Esophagus squamous epithelium (tissue), 5 donors: ENCODE measurements around the gene RFX8. TPM values are rescaled to one million over a fixed set of nuclear protein-coding genes. Genes with fewer than 3 reads are reported as not detected.

Experiments used
- DNase-seq: peaks from one replicate; lab custom pipeline; 2025; lab: John Stamatoyannopoulos, UW
- H3K27ac ChIP-seq, 4 donors: fragments of 200-600 bp; sonication (generic); one replicate each; pipeline ENCODE4 v1.5.1; 2016 to 2019; ENCODE audit warnings: mild to moderate bottlenecking in 1 of 4
- H3K27me3 ChIP-seq, 4 donors: fragments of 200-600 bp; sonication (generic); 1 replicate in 3 of 4; 2 replicates in 1 of 4; pipeline versions ENCODE4 v1.5.1 to v1.6.0; 2017 to 2021; ENCODE audit warnings: antibody characterized with exemption in 1 of 4
- H3K36me3 ChIP-seq, 3 donors: fragments of 200-600 bp; sonication (generic); one replicate each; pipeline ENCODE4 v1.5.1; 2016 to 2019
- H3K4me1 ChIP-seq, 3 donors: fragments of 200-600 bp; sonication (generic); one replicate each; pipeline ENCODE4 v1.5.1; 2017 to 2019
- H3K4me3 ChIP-seq, 4 donors: fragments of 200-600 bp; sonication (generic); 1 replicate in 3 of 4; 2 replicates in 1 of 4; pipeline ENCODE4 v1.5.1; 2016 to 2019; ENCODE audit warnings: mild to moderate bottlenecking in 2 of 4, moderate library complexity in 1 of 4
- H3K9me3 ChIP-seq, 3 donors: fragments of 200-600 bp; sonication (generic); one replicate each; pipeline ENCODE4 v1.5.1; 2016 to 2019
- CTCF ChIP-seq, 6 experiments: fragments of 450-650 bp in 4 of 6; fragments of 200-600 bp in 2 of 6; sonication (generic) in 2 of 6; IDR thresholded peaks; one replicate each; pipeline ENCODE4 v1.5.1; 2016 to 2019; ENCODE audit warnings: antibody characterized with exemption in 6 of 6, mild to moderate bottlenecking in 4 of 6, moderate library complexity in 4 of 6
- POLR2A ChIP-seq, 4 donors: fragments of 450-650 bp; IDR thresholded peaks; one replicate each; pipeline ENCODE4 v1.6.1; 2017; ENCODE audit warnings: antibody characterized with exemption in 4 of 4, mild to moderate bottlenecking in 4 of 4, moderate library complexity in 3 of 4
- WGBS, 2 donors: methylation state at CpG; one replicate each; pipeline ENCODE4 v1.1.5; 2018; 5-methylcytosine and 5-hydroxymethylcytosine counted together
- intact Hi-C: fragments of 100-400 bp; cut with DNase I; formaldehyde crosslinking; loops from one replicate; pipeline ENCODE4 v1.15.0; 2022
- total RNA-seq, 4 donors: library from RNA; depleted of rRNA; stranded (reverse); fragments of >200 nt; gene quantifications; one replicate each; pipeline ENCODE4 v1.1.0, GENCODE V29; 2016
- donor health status: DM: yes; HTN: yes; CAD: no.

The RFX8 gene
- total RNA-seq, 4 donors from 2014 or later, result 0.57 TPM; not detected in 3

GRCh38 chr2:101361121-101361520 is 113.8 kb downstream of the RFX8 start:
- 39 to 67% methylated on average over 4 of the region's 4 CpGs for WGBS, 2 donors
- peak overlapping the region in 1 of 4 donors; percentile 39 for H3K27ac ChIP-seq
- TF ChIP-seq POLR2A (IDR thresholded peaks at IDR 0.05) (no peak), CTCF (IDR thresholded peaks at IDR 0.05) (no peak)
- no peak overlapping the region for H3K4me3 ChIP-seq
- H3K27me3 ChIP-seq, result no peaks in the 10 kb centered on the region
- no peak for DNase-seq
- H3K36me3 ChIP-seq, result no peaks in the 10 kb centered on the region
- H3K9me3 ChIP-seq, result no peaks in the 10 kb centered on the region
- intact Hi-C loops, result no loop called here
- H3K4me1 ChIP-seq, result peaks cover 0 to 25% (median 9%) of the 10 kb centered on the region in 3 donors

GRCh38 chr2:101360232-101360631 is 114.7 kb downstream of the RFX8 start:
- TF ChIP-seq POLR2A (IDR thresholded peaks at IDR 0.05), result no peak
- Histone ChIP-seq H3K9me3 (no peaks in the 10 kb centered on the region), H3K36me3 (no peaks in the 10 kb centered on the region), H3K27ac (no peak overlapping the region), H3K4me3 (no peak overlapping the region), H3K27me3 (no peaks in the 10 kb centered on the region), H3K4me1 (peaks cover 0 to 25% (median 9%) of the 10 kb centered on the region in 3 donors)
- intact Hi-C loops, result no loop called here
- WGBS, 2 donors, result 40 to 62% methylated on average over 3 to 4 of the region's 4 CpGs
- DNase-seq, result no peak

- Histone ChIP-seq H3K4me3 (no peak overlapping the region), H3K36me3 (no peaks in the 10 kb centered on the region), H3K4me1 (peaks cover 0 to 25% (median 9%) of the 10 kb centered on the region in 3 donors), H3K27ac (no peak overlapping the region), H3K9me3 (no peaks in the 10 kb centered on the region), H3K27me3 (no peaks in the 10 kb centered on the region)
- intact Hi-C loops, result no loop called here
- 82 to 84% methylated on average over 7 of the region's 7 CpGs for WGBS, 2 donors
- DNase-seq, result no peak
- no peak for TF ChIP-seq CTCF (IDR thresholded peaks at IDR 0.05)
- no peak for TF ChIP-seq POLR2A (IDR thresholded peaks at IDR 0.05)
These were observed 115.4 kb downstream of the RFX8 start for GRCh38 chr2:101359410-101359954.

GRCh38 chr2:101357376-101357775 is 117.5 kb downstream of the RFX8 start:
- intact Hi-C loops, result no loop called here
- no peak for DNase-seq
- H3K27ac ChIP-seq, result no peak overlapping the region

GRCh38 chr2:101356521-101356920 is 118.4 kb downstream of the RFX8 start:
- 35 to 63% methylated on average over 2 of the region's 2 CpGs for WGBS, 2 donors
- no peak overlapping the region for H3K4me3 ChIP-seq
- no peaks in the 10 kb centered on the region for H3K27me3 ChIP-seq

More at GRCh38 chr2:101357376-101357775, 117.5 kb downstream of the RFX8 start:
- H3K27me3 ChIP-seq, result no peaks in the 10 kb centered on the region
- H3K36me3 ChIP-seq, result no peaks in the 10 kb centered on the region
- TF ChIP-seq CTCF (IDR thresholded peaks at IDR 0.05), result no peak
- no peak for TF ChIP-seq POLR2A (IDR thresholded peaks at IDR 0.05)
- H3K4me3 ChIP-seq, result no peak overlapping the region
- no peaks in the 10 kb centered on the region for H3K9me3 ChIP-seq
- peaks cover 0 to 25% (median 9%) of the 10 kb centered on the region in 3 donors for H3K4me1 ChIP-seq

More at GRCh38 chr2:101356521-101356920, 118.4 kb downstream of the RFX8 start:
- intact Hi-C loops, result no loop called here
- Histone ChIP-seq H3K9me3 (no peaks in the 10 kb centered on the region), H3K4me1 (peaks cover 0 to 20% (median 4%) of the 10 kb centered on the region in 3 donors), H3K27ac (no peak overlapping the region), H3K36me3 (no peaks in the 10 kb centered on the region)
- no peak for DNase-seq
- no peak for TF ChIP-seq CTCF (IDR thresholded peaks at IDR 0.05)
